Stimulated activated CD4-positive, alpha-beta T cell treated with anti-CD3 and anti-CD28 coated beads, Interleukin-4, amount 100 ng/mL, for 1 hour (primary cell): ENCODE measurements around the gene CEACAM21.

Experiments used
- DNase-seq: peaks from one replicate; pipeline ENCODE4 v3.0.0-alpha.2; 2020

The CEACAM21 gene

GRCh38 chr19:41587838-41588210 is 11.9 kb downstream of the CEACAM21 start:
- no peak for DNase-seq

DNA sequence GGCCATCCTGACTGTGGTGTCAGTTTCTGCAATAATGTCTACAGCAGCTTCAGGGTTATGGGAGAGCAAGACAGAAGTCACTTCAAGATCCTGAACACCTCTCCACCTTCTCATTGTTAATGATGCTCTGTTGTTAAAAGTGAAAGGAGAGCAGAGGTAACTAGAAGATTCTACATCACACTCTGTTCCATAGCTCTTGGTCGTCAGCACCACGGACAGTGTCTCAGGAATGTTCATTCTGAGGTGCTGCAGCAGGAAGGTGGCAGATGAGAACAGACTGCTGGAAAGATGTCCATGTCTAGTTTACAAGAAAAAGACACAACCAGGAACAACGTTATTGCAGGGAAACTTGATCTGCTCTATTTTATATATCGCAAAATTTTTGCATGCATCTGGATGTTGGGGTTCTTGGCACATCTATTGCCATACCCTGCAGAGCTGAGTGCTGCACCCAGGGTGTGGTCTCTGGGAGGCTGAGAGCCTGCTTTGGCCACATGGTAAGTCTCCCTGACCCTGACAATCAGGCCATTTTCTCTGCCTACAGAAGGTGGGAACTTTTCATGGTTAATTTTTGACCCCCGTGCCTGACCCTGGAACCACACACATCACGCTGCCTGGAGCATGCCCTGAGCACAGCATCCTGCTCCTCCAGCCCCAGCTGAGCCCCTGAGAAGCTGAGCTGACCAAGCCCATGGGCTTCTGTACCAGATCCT is 12.7 kb downstream of the CEACAM21 start:
- peak; percentile 16 for DNase-seq

GRCh38 chr19:41589371-41589770 is 13.4 kb downstream of the CEACAM21 start:
- no peak for DNase-seq

GRCh38 chr19:41590936-41591335 is 15.0 kb downstream of the CEACAM21 start:
- DNase-seq: no peak

DNA sequence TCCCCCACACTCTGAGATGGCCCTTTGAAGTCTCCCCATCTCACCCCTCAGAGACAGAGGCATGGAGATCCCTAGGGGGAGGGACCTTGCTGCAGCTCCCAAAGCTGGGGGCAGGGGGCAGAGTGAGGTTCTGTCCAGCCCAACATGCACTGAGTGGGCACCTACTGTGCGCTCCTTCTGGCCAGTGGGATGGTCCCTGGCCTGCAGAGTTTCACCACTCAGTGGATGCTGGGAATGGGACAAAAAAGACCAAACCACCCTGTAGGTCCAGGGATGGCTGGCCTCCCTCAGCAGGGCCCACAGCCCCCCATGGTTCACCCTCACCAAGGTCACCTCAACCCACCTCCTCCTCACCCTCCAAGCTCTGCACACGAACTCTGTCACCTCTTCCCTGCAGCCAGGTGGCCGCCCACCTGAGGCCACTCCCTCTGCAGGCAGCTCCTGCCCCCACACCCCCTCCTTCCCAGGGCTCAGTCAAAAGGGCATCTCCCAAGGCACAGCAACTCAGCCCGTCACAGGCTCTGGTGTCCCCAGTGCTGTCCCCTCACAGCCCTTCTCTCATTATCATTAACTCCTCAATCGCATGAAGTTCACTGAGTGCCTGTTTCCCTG is 16.1 kb downstream of the CEACAM21 start:
- DNase-seq: no peak

GRCh38 chr19:41595258-41595889 is 19.4 kb downstream of the CEACAM21 start:
- peak; percentile 68 for DNase-seq

DNA sequence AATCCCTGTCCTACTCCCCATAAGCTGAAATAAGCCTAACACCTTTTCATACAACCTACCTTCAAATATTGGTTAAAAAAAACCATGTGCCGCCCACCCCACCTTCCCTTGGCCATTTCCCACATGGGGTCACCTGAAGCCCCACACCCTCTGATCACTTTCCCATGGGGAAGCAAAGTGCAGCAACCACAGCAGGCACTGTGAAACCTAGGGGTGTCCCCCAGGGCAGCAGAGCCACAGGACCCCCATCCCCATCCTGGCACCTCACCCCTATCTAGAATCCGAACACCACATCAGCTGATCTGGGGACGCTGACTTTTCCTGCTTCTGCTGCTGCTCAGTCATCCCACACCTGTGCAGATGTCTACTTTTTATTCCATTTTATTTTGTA is 19.9 kb downstream of the CEACAM21 start:
- DNase-seq: no peak

DNA sequence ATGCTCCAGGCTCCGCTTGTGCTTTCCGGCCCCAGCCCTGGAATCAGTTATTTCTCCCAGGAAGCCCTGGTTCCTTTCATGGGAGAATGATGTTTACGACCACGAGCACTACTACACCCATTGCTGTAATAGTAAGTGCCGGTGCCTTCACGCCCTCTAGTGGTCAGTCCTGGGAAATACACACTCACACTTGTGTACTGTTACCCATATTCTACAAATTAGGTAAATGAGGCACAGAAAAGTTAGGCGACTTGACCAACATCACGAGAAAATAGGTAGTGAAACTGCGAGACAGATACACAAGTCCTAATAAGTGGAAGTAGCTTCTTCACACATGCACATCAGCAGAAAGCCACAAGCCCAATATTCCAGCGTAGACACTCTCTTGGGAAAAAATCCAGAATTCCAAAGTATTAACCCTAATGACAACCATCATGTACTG is 21.7 kb downstream of the CEACAM21 start:
- DNase-seq: peak; percentile 61

DNA sequence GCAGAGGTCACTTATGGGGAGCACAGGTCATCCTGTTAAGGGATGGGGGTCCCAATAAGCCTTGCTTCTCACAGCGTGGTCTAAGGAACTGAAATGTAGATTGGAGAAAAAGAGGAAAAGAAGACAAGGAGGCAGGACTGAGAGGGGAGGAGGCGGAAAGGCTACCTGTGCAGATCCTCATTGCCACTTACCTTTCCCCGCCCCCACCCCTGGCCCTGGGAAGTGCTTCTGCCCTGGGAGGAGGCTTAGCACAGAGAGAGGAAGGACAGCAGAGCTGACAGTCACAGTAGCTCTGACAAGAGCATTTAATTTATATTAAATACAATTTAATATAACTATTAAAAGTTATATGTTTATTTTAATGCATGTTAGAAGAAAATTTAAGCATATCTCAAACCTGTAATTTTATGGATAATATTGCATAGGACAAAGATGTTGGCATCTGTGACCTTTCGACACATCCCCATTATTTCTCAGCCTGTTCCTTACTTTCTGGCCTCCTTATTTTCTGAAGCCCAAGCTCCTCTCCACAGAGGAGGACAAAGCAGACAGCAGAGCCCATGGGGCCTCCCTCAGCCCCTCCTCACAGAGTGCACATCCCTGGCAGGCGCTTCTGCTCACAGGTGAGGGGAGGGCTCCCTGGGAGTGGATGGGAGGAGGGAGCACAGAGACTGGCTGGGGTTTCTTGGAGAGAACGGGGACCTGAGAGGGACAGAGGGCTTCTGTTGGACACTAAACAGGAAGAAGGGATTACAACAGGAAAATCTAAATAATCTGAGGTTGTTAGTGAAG is 23.4 kb downstream of the CEACAM21 start:
- DNase-seq: no peak

DNA sequence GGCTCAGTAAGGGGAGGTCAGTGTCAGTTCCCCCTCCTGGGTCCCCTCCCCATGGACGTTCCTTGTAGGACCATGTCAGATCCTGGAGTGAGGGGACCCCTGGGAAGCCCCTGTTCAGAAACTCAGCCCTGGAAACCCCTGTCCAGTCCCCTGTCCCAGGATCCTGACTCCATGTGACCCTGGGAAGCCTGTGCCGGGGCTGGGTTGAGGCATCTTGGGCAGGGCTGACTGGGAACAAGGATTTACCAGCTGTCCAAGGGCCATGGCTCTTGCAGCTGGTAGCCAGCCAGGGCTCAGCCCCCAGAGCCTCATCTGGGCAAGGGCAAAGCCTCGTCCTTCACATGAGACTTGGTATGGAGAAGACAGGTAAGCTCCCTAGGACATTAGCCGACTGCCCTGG is 25.8 kb downstream of the CEACAM21 start:
- DNase-seq: no peak

DNA sequence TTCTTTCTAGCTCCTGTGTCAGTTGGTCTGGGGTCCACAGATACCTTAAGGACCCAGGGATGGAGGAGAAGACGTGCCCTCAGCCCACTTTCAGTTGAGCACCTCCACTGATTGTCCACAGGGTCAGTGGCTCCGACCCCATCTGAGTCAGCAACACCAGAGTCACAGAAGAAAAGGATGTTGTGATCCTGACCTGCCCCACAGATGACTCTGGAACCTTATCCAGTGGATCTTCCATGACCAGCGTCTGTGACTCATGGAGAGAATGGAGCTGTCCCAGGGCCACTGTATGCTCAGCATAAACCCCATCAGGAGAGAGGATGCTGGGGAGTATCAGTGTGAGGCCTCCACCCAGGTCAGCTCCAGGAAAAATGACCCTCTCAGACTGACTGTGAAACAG is 28.9 kb downstream of the CEACAM21 start:
- no peak for DNase-seq

GRCh38 chr19:41606215-41606837 is 30.4 kb downstream of the CEACAM21 start:
- no peak for DNase-seq

DNA sequence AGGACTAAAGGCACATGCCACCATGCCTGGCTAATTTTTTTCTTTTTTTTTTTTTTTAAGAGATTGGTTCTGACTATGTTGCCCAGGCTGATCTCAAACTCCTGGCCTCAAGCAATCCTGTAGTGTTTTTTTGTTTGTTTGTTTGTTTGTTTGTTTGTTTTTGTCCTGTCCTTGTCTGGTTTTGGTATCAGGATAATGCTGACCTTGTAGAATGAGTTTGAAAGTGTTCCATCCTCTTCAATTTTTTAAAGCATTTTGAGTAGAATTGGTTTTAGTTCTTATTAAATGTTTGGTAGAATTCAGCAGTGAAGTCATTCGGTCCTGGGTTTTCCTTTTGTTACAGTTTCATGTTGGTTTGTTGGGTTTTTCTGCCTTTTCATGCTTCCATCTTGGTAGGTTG is 31.7 kb downstream of the CEACAM21 start:
- DNase-seq: no peak

- DNase-seq: no peak
These were observed 34.8 kb downstream of the CEACAM21 start for GRCh38 chr19:41610789-41611188.

- DNase-seq: no peak
These were observed 36.5 kb downstream of the CEACAM21 start for GRCh38 chr19:41612483-41612882.

- no peak for DNase-seq
These were observed 39.2 kb downstream of the CEACAM21 start for GRCh38 chr19:41615207-41615606.

DNA sequence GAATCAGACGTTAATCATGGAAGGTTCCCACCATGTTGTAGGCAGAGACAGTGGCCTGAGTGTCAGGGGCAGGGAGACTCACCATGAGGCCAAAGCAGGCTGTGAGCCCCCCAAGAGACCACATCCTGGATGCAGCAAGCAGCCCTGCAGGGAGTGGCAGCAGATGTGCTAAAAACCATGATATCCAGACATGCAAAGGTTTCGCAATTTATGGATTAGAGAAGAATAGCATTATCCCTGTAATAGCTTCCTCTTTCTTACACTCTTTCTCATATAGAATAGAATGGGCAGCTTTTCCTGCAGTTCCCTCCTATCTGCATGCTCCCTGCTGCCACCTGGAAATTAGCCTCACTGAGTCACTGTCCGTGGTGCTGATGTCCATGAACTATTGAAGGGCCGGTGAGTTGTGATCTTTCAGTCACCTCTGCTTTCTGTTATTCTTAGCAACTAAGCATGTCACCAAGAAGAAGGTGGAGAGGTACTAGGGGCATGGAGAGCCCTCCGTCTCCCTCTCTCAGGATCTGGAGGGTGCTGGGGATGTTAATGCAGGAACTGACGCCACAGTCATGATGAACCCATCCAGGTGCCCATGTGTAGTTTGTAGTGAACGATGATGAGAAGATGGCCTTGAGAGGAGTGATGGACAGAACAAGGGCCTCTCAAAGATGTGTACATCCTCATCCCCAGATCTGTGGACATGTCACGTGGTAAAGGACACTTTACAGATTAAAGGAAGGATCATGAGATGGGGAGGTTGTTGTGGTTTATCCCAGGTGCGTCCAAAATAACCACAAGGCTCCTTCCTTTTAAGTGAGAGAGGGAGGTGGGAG is 41.0 kb downstream of the CEACAM21 start:
- no peak for DNase-seq

- DNase-seq: no peak
These were observed 42.2 kb downstream of the CEACAM21 start for GRCh38 chr19:41617941-41618730.

- no peak for DNase-seq
These were observed 43.1 kb downstream of the CEACAM21 start for GRCh38 chr19:41619018-41619556.

- no peak for DNase-seq
These were observed 44.2 kb downstream of the CEACAM21 start for GRCh38 chr19:41620171-41620570.

DNA sequence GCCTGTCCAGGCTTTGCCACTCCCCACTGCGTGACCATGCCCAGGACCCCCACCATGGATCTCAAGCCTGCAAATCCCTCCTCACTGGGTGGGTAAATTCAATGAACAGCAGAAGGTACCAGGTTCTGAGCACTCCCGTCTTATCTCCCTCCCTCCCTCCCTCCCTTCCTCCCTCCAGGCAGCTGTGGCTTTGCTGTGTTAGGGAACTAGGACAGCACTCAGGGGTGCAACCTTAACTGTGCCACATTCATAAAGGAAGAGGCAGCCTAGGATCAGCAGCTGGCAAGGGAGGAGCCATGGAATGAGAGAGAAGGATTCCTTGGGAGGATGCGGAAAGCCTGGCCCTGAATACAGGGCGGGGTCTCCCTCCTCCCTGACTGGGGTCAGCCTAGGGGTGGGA is 45.3 kb downstream of the CEACAM21 start:
- DNase-seq: no peak
